T-cell (primary cell): ENCODE results near the gene TLL2. TPM values are rescaled to one million over a fixed set of nuclear protein-coding genes. Genes with fewer than 3 reads are reported as not detected.

ENCODE experiments used
- ATAC-seq, 4 experiments: fragments of 200-7000 bp in 3 of 4; fragments of 150-1000 bp in 1 of 4; cut with Tn5 transposase; replicated peaks in 1 of 4; 1 replicate in 3 of 4; 2 replicates in 1 of 4; pipeline ENCODE4 v1.10.0; 2021; ENCODE audit warnings: moderate library complexity in 3 of 4, mild to moderate bottlenecking in 2 of 4, moderate number of reproducible peaks in 1 of 4
- CTCF ChIA-PET, 2 donors: fragments of 300-600 bp; sonication (Branson Sonifier 250); formaldehyde crosslinking; loops; one replicate each; lab custom pipeline; 2022; ENCODE audit warnings: antibody characterized with exemption in 2 of 2; lab: Charles Lee
- POLR2A ChIA-PET, 2 donors: fragments of 300-600 bp; sonication (Branson Sonifier 250); formaldehyde crosslinking; loops; one replicate each; lab custom pipeline; 2022; ENCODE audit warnings: antibody characterized with exemption in 2 of 2; lab: Charles Lee
- DNase-seq, 35 experiments: peaks; one replicate each; pipeline versions ENCODE4 v3.0.0 to v3.0.0-alpha.2; 2013 to 2023
- H3K27ac ChIP-seq: one replicate; pipeline ENCODE4 v1.5.1; 2013; ENCODE audit warnings: low read length
- H3K27me3 ChIP-seq, 2 experiments: replicated peaks in 1 of 2; 1 replicate in 1 of 2; 2 replicates in 1 of 2; pipeline versions ENCODE4 v1.6.1 to v1.7.0; 2013; ENCODE audit warnings: low read length in 1 of 2, mixed read lengths in 1 of 2; ENCODE audit not compliant: control insufficient read depth in 2 of 2, insufficient read depth in 2 of 2; ENCODE audit errors: extremely low read depth in 1 of 2
- H3K36me3 ChIP-seq, 2 donors: 1 replicate in 1 of 2; 2 replicates in 1 of 2; pipeline versions ENCODE4 v1.6.1 to v1.7.0; 2013; ENCODE audit warnings: low read length in 1 of 2; ENCODE audit not compliant: control insufficient read depth in 2 of 2, insufficient read depth in 1 of 2; ENCODE audit errors: extremely low read depth in 1 of 2
- H3K4me1 ChIP-seq, 2 experiments: 1 replicate in 1 of 2; 2 replicates in 1 of 2; pipeline versions ENCODE4 v1.6.1 to v1.7.0; 2013; ENCODE audit warnings: low read length in 2 of 2, mixed read lengths in 1 of 2; ENCODE audit not compliant: insufficient read depth in 2 of 2, control insufficient read depth in 1 of 2; ENCODE audit errors: extremely low read depth in 1 of 2
- H3K4me3 ChIP-seq, 2 donors: 1 replicate in 1 of 2; 2 replicates in 1 of 2; pipeline versions ENCODE4 v1.5.1 to v1.7.0; 2013; ENCODE audit warnings: mild to moderate bottlenecking in 2 of 2, low read length in 1 of 2, moderate library complexity in 1 of 2; ENCODE audit not compliant: control insufficient read depth in 1 of 2; ENCODE audit errors: extremely low read depth in 1 of 2
- H3K9me3 ChIP-seq: 2 replicates; pipeline ENCODE4 v1.7.0; 2013
- H3K27ac Mint-ChIP-seq, 2 donors: one replicate each; pipeline ENCODE4 v1.8.0; 2020 to 2021; ENCODE audit warnings: mild to moderate bottlenecking in 2 of 2, mixed read lengths in 2 of 2
- H3K27me3 Mint-ChIP-seq, 2 donors: one replicate each; pipeline ENCODE4 v1.8.0; 2021 to 2022; ENCODE audit warnings: mixed read lengths in 2 of 2
- H3K36me3 Mint-ChIP-seq: one replicate; pipeline ENCODE4 v1.8.0; 2021; ENCODE audit warnings: mixed read lengths
- H3K4me1 Mint-ChIP-seq, 3 donors: one replicate each; pipeline ENCODE4 v1.8.0; 2020 to 2022; ENCODE audit warnings: mixed read lengths in 3 of 3, mild to moderate bottlenecking in 1 of 3
- H3K4me3 Mint-ChIP-seq, 3 donors: one replicate each; pipeline ENCODE4 v1.8.0; 2020 to 2022; ENCODE audit warnings: mild to moderate bottlenecking in 3 of 3, mixed read lengths in 3 of 3, moderate library complexity in 3 of 3
- H3K9me3 Mint-ChIP-seq, 3 donors: one replicate each; pipeline ENCODE4 v1.8.0; 2020 to 2022; ENCODE audit warnings: mixed read lengths in 3 of 3
- WGBS: methylation state at CpG from one replicate; pipeline ENCODE4 v1.1.5; 2013; ENCODE audit warnings: missing lambda C conversion rate; ENCODE audit not compliant: insufficient coverage; 5-methylcytosine and 5-hydroxymethylcytosine counted together
- total RNA-seq, 35 experiments: library from RNA in 6 of 35; stranded (reverse) in 6 of 35; fragments of 120-200 nt in 1 of 35; gene quantifications; one replicate each; pipeline versions ENCODE4 v1.2.1 to v1.2.4 and lab custom pipeline; 2013 to 2026

The TLL2 gene
- total RNA-seq, 5 donors from 2014 or later (not counting 1 experiment from before 2014, with no cell fraction given), result 0.15 to 0.32 (median 0.23) TPM; not detected in 2

DNA sequence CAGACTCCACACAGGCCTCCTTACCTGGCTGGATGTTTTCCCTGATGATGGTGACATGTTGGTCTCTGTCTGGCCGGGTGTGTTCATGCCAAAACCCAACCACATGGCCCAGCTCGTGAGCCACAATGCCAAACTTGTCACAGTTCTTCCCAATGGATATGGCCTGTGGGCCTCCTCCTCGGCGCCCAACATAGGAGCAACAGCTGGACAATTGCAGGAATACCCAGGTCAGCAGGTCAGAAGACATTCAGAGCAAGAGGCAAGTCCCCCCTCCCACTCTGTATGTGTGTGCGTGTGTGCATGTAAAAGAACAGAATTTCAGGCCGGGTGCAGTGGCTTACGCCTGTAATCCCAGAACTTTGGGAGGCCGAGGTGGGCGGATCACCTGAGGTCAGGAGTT lies 91.2 kb downstream of the TLL2 start:
- H3K4me3 ChIP-seq, result no peak overlapping the region
- ChIA-PET POLR2A (no interaction called here), CTCF (no interaction called here)
- peaks cover 0 to 10% of the 10 kb centered on the region in 2 experiments for H3K27me3 ChIP-seq
- no peak overlapping the region for H3K27ac ChIP-seq
- H3K9me3 ChIP-seq, result no peaks in the 10 kb centered on the region
- 77% methylated on average over 3 of the region's 9 CpGs for WGBS
- no peak for ATAC-seq
- Mint-ChIP-seq H3K27me3 (peaks cover 3 to 7% of the 10 kb centered on the region in 2 donors), H3K36me3 (no peaks in the 10 kb centered on the region), H3K27ac (no peak overlapping the region), H3K4me1 (no peaks in the 10 kb centered on the region), H3K4me3 (no peak overlapping the region), H3K9me3 (no peaks in the 10 kb centered on the region)
- H3K4me1 ChIP-seq, result no peaks in the 10 kb centered on the region
- DNase-seq, result no peak
- no peaks in the 10 kb centered on the region for H3K36me3 ChIP-seq

- no peak overlapping the region for H3K4me3 ChIP-seq
- Mint-ChIP-seq H3K27me3 (peaks cover 0 to 7% of the 10 kb centered on the region in 2 donors), H3K4me3 (no peak overlapping the region), H3K4me1 (no peaks in the 10 kb centered on the region), H3K36me3 (no peaks in the 10 kb centered on the region), H3K27ac (no peak overlapping the region), H3K9me3 (no peaks in the 10 kb centered on the region)
- POLR2A ChIA-PET, result no interaction called here
- ATAC-seq, result no peak
- DNase-seq, result no peak
- no peaks in the 10 kb centered on the region for H3K9me3 ChIP-seq
- CTCF ChIA-PET, result interaction anchor here (0.7 kb wide), 2 partner anchors 256 to 987 kb away, joined by 4 to 6 read pairs; no protein-coding TSS in a partner anchor
- H3K36me3 ChIP-seq, result no peaks in the 10 kb centered on the region
- no peaks in the 10 kb centered on the region for H3K4me1 ChIP-seq
- no CpG with 5 or more reads among the region's 1 CpG for WGBS
- H3K27me3 ChIP-seq, result peaks cover 0 to 13% of the 10 kb centered on the region in 2 experiments
- no peak overlapping the region for H3K27ac ChIP-seq
These were observed 91.7 kb downstream of the TLL2 start for GRCh38 chr10:96421995-96422394.

- ATAC-seq (no peak), DNase-seq (no peak)
- Histone ChIP-seq H3K4me1 (no peaks in the 10 kb centered on the region), H3K36me3 (no peaks in the 10 kb centered on the region), H3K27ac (no peak overlapping the region), H3K4me3 (no peak overlapping the region), H3K9me3 (no peaks in the 10 kb centered on the region), H3K27me3 (peaks cover 0 to 19% of the 10 kb centered on the region in 2 experiments)
- Mint-ChIP-seq H3K27ac (no peak overlapping the region), H3K27me3 (no peaks in the 10 kb centered on the region), H3K4me1 (no peaks in the 10 kb centered on the region), H3K9me3 (no peaks in the 10 kb centered on the region), H3K4me3 (no peak overlapping the region), H3K36me3 (no peaks in the 10 kb centered on the region)
- ChIA-PET POLR2A (no interaction called here), CTCF (no interaction called here)
- WGBS, result 93% methylated on average over 11 of the region's 15 CpGs
These were observed 93.3 kb downstream of the TLL2 start for GRCh38 chr10:96420228-96421009.

DNA sequence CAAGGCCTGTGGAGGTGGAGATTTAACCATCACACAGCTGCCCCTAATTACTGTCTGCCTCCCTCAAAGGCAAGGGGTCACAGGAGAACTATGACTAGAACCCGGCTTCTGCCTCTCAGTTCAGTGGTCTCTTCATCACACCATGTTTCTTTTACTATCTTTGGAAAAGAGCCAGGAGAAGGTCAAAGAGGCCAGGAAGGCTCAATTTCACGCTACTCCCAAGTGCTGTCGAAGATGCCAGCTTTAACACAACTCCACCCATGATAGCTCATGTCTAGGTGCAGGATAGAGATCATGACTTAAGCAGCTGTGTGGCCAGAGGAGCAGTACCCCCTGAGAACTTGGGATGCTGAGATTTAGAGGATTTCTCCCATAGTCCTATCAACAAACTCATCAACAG lies 94.4 kb downstream of the TLL2 start:
- ATAC-seq, result no peak
- Mint-ChIP-seq H3K27me3 (no peaks in the 10 kb centered on the region), H3K9me3 (no peaks in the 10 kb centered on the region), H3K27ac (no peak overlapping the region), H3K4me1 (no peaks in the 10 kb centered on the region), H3K4me3 (no peak overlapping the region), H3K36me3 (no peaks in the 10 kb centered on the region)
- no peak for DNase-seq
- H3K9me3 ChIP-seq, result no peaks in the 10 kb centered on the region
- ChIA-PET POLR2A (interaction anchor here in 1 of 2 donors (0.7 kb wide), 1 partner anchor 11 kb away, joined by 3 read pairs; no protein-coding TSS in a partner anchor), CTCF (no interaction called here)
- no CpG with 5 or more reads among the region's 3 CpGs for WGBS
- H3K27ac ChIP-seq, result no peak overlapping the region
- peaks cover 0 to 19% of the 10 kb centered on the region in 2 experiments for H3K27me3 ChIP-seq
- no peaks in the 10 kb centered on the region for H3K36me3 ChIP-seq
- H3K4me3 ChIP-seq, result no peak overlapping the region
- H3K4me1 ChIP-seq, result no peaks in the 10 kb centered on the region

GRCh38 chr10:96418582-96418981 lies 95.1 kb downstream of the TLL2 start:
- Mint-ChIP-seq H3K36me3 (no peaks in the 10 kb centered on the region), H3K27ac (no peak overlapping the region), H3K9me3 (no peaks in the 10 kb centered on the region), H3K4me1 (no peaks in the 10 kb centered on the region), H3K4me3 (no peak overlapping the region), H3K27me3 (no peaks in the 10 kb centered on the region)
- Histone ChIP-seq H3K27me3 (peaks cover 0 to 19% of the 10 kb centered on the region in 2 experiments), H3K4me3 (no peak overlapping the region), H3K4me1 (no peaks in the 10 kb centered on the region), H3K9me3 (no peaks in the 10 kb centered on the region), H3K36me3 (no peaks in the 10 kb centered on the region), H3K27ac (no peak overlapping the region)
- no peak for DNase-seq
- POLR2A ChIA-PET, result interaction anchor here in 1 of 2 donors (0.7 kb wide), 1 partner anchor 10 kb away, joined by 3 read pairs; no protein-coding TSS in a partner anchor
- CTCF ChIA-PET, result interaction anchor here in 1 of 2 donors (0.7 kb wide), 1 partner anchor 23 kb away, joined by 3 read pairs; no protein-coding TSS in a partner anchor
- no peak for ATAC-seq

GRCh38 chr10:96417441-96417840 lies 96.3 kb downstream of the TLL2 start:
- Histone ChIP-seq H3K4me3 (no peak overlapping the region), H3K27ac (no peak overlapping the region), H3K4me1 (no peaks in the 10 kb centered on the region), H3K27me3 (peaks cover 0 to 22% of the 10 kb centered on the region in 2 experiments), H3K9me3 (no peaks in the 10 kb centered on the region), H3K36me3 (no peaks in the 10 kb centered on the region)
- no peak for DNase-seq
- no peak overlapping the region for H3K4me3 Mint-ChIP-seq
- H3K27ac Mint-ChIP-seq, result no peak overlapping the region
- H3K27me3 Mint-ChIP-seq, result peaks cover 6 to 7% of the 10 kb centered on the region in 2 donors
- H3K4me1 Mint-ChIP-seq, result no peaks in the 10 kb centered on the region
- POLR2A ChIA-PET, result no interaction called here
- no peak for ATAC-seq
- 77% methylated on average over 3 of the region's 3 CpGs for WGBS
- H3K36me3 Mint-ChIP-seq, result no peaks in the 10 kb centered on the region
- H3K9me3 Mint-ChIP-seq, result no peaks in the 10 kb centered on the region
- CTCF ChIA-PET, result interaction anchor here in 1 of 2 donors (0.6 kb wide), 1 partner anchor 36 kb away, joined by 4 read pairs; no protein-coding TSS in a partner anchor
